Activated T-helper 1 cell treated with anti-CD3 and anti-CD28 coated beads, Interleukin-12 subunit alpha, Interleukin-12 subunit beta, Interleukin-2, Interleukin-4 antibody, amounts not matched to agents 30 ng/mL and 10 ng/mL and 1 ng/mL, durations not matched to agents 14 hours and 24 hours and 36 hours (primary cell): ENCODE measurements around the gene OSBPL2. TPM values are rescaled to one million over a fixed set of nuclear protein-coding genes. Genes with fewer than 3 reads are reported as not detected.

ENCODE experiments used
- DNase-seq: peaks from one replicate; pipeline ENCODE4 v3.0.0; 2021; ENCODE audit warnings: low spot score
- H3K27ac Mint-ChIP-seq: one replicate; pipeline ENCODE4 v1.8.0; 2021; ENCODE audit warnings: mild to moderate bottlenecking, mixed read lengths
- H3K27me3 Mint-ChIP-seq: one replicate; pipeline ENCODE4 v1.8.0; 2022; ENCODE audit warnings: mild to moderate bottlenecking, moderate library complexity, mixed read lengths; ENCODE audit not compliant: insufficient read depth
- H3K36me3 Mint-ChIP-seq: one replicate; pipeline ENCODE4 v1.8.0; 2021; ENCODE audit warnings: low read depth, mixed read lengths
- H3K4me1 Mint-ChIP-seq: one replicate; pipeline ENCODE4 v1.8.0; 2021; ENCODE audit warnings: low read depth, mixed read lengths
- H3K4me3 Mint-ChIP-seq: one replicate; pipeline ENCODE4 v1.8.0; 2021; ENCODE audit warnings: mild to moderate bottlenecking, moderate library complexity, mixed read lengths
- H3K9me3 Mint-ChIP-seq: one replicate; pipeline ENCODE4 v1.8.0; 2021; ENCODE audit warnings: mixed read lengths
- intact Hi-C: fragments of 100-400 bp; cut with micrococcal nuclease; formaldehyde crosslinking; loops from one replicate; pipeline ENCODE4 v1.15.1; 2024
- total RNA-seq: library from RNA; stranded (reverse); gene quantifications from 2 replicates; pipeline ENCODE4 v1.2.3, GENCODE V29; 2022

OSBPL2 gene
- total RNA-seq, 1 donor from 2014 or later, result 27.0 TPM

GRCh38 chr20:62293946-62294345 lies 55.6 kb downstream of the OSBPL2 start:
- Mint-ChIP-seq H3K4me1 (no peaks in the 10 kb centered on the region), H3K27ac (no peak overlapping the region), H3K9me3 (no peaks in the 10 kb centered on the region), H3K36me3 (peaks cover 14% of the 10 kb centered on the region), H3K4me3 (no peak overlapping the region), H3K27me3 (no peaks in the 10 kb centered on the region)
- no peak for DNase-seq
- intact Hi-C loops, result no loop called here

DNA sequence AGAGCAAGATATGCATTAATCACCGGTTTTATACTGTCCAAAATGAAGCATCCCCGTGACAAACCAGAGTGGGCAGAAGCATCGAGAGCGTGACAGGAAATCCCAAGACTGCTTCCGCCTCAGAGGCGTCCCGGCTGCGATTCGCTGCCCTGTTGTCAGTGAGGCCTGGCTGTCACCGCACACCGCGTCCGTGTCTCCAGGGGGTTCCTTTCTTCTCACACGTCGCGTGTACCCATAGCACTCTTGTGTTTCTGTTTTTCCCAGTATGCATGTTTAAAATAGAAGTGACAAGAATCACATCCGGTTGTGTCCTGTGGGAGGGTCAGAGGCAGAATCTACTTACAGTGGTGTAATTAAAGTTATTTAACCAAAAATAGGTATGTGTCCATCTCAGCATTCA lies 56.2 kb downstream of the OSBPL2 start:
- H3K36me3 Mint-ChIP-seq, result peaks cover 14% of the 10 kb centered on the region
- no peaks in the 10 kb centered on the region for H3K4me1 Mint-ChIP-seq
- no peak overlapping the region for H3K4me3 Mint-ChIP-seq
- no peak overlapping the region for H3K27ac Mint-ChIP-seq
- DNase-seq, result no peak
- H3K9me3 Mint-ChIP-seq, result no peaks in the 10 kb centered on the region
- no peaks in the 10 kb centered on the region for H3K27me3 Mint-ChIP-seq
- intact Hi-C loops, result no loop called here

- Mint-ChIP-seq H3K36me3 (peaks cover 12% of the 10 kb centered on the region), H3K27ac (no peak overlapping the region), H3K4me3 (no peak overlapping the region), H3K9me3 (no peaks in the 10 kb centered on the region), H3K4me1 (peaks cover 8% of the 10 kb centered on the region), H3K27me3 (no peaks in the 10 kb centered on the region)
- no peak for DNase-seq
- intact Hi-C loops, result no loop called here
These were observed 58.6 kb downstream of the OSBPL2 start for GRCh38 chr20:62296724-62297448.

DNA sequence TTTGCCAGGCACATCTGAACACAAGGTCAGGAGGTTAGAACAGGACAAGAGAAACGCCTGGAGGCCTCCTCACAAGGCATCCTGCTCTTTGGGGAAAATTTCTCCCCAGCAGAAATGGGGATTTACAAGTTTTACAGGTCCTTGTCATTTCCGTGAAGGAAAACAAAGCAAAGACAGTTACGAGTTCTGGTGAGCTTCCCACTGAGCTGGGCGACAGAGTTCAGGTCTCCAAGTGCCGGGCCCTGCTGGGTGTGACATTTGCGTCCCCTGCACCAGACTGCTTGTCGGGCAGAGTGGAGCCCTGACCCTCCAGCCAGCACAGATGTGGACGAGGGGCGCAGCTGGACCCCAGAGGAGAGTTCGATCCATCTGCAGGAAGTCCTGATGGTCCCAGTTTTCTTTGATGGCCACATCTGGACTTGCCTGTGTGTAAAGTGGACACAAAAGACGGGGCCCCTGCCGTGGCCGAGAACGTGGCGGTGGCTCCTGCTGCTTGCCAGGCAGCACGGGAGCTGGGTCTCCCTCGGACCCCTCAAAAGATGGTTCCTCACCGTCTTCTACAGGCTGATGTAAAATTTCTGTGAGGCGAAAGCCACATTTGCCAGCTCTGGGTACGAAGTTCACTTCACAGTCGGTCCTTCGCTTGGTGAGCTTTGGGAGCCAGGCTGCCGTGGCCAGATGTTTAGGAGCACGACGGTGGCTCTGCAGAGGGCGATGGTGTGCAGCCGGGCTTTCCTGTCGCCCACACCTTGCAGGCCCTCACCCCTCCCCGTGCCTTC lies 59.3 kb downstream of the OSBPL2 start:
- Mint-ChIP-seq H3K4me3 (no peak overlapping the region), H3K27me3 (no peaks in the 10 kb centered on the region), H3K9me3 (no peaks in the 10 kb centered on the region), H3K4me1 (peaks cover 10% of the 10 kb centered on the region), H3K36me3 (peaks cover 10% of the 10 kb centered on the region), H3K27ac (no peak overlapping the region)
- intact Hi-C loops, result no loop called here
- no peak for DNase-seq

- no peak overlapping the region for H3K4me3 Mint-ChIP-seq
- H3K27ac Mint-ChIP-seq, result no peak overlapping the region
- intact Hi-C loops, result no loop called here
- H3K27me3 Mint-ChIP-seq, result no peaks in the 10 kb centered on the region
- no peaks in the 10 kb centered on the region for H3K9me3 Mint-ChIP-seq
- peaks cover 8% of the 10 kb centered on the region for H3K36me3 Mint-ChIP-seq
- H3K4me1 Mint-ChIP-seq, result peaks cover 10% of the 10 kb centered on the region
- DNase-seq, result no peak
These were observed 60.4 kb downstream of the OSBPL2 start for GRCh38 chr20:62298577-62299249.

DNA sequence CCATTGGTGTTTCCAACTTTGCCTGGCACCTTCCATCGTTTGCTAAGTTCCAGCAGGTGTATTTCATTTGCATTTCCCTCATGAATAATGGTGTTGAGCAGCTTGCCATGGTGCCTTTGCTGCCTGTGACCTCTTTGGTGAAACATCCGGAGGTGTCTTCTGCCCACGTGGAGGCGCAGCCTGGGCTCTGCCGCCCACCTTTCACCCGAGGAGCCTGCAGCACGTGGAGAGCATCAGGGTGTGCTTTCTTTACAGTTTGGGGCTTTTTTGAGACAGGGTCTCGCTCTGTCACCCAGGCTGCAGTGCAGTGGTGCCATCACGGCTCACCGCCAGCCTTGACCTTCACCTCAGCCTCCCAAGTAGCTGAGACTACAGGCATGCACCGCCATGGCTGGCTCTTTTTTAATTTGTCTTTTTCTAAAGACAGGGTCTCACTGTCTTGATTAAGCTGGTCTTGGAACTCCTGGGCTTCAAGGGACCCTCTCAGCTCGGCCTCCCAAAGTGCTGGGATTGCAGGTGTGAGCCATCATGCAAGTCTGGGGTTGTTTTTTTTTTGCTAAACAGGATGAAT lies 61.4 kb downstream of the OSBPL2 start:
- no peak overlapping the region for H3K27ac Mint-ChIP-seq
- H3K27me3 Mint-ChIP-seq, result no peaks in the 10 kb centered on the region
- intact Hi-C loops, result loop anchor here (5.0 kb wide), 3 partner anchors 68 to 287 kb away; partner anchors contain the start of genes LAMA5 and TAF4
- peaks cover 19% of the 10 kb centered on the region for H3K4me1 Mint-ChIP-seq
- H3K4me3 Mint-ChIP-seq, result no peak overlapping the region
- H3K36me3 Mint-ChIP-seq, result peaks cover 9% of the 10 kb centered on the region
- DNase-seq, result no peak
- no peaks in the 10 kb centered on the region for H3K9me3 Mint-ChIP-seq

DNA sequence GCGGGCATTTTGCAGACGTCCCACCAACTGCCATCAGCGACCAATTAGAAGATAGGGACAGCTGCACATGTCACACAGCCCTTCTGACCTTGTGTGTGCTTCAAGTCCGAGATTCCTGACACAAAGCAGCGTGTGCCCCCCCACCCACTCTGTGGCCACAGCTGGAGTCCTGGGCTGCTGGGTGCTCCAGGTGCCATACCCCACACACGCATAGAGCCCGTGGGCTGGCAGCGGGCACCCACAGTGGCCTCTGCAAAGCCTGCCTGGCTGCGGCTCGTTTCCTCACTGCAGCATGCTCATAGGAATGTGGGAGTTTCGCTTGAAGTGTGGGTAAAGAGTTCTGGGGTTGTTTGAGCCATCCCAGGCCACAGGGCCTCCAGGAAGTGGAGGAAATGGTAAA lies 62.0 kb downstream of the OSBPL2 start:
- Mint-ChIP-seq H3K36me3 (peaks cover 11% of the 10 kb centered on the region), H3K4me1 (peaks cover 24% of the 10 kb centered on the region), H3K9me3 (no peaks in the 10 kb centered on the region), H3K27me3 (no peaks in the 10 kb centered on the region), H3K4me3 (no peak overlapping the region), H3K27ac (no peak overlapping the region)
- intact Hi-C loops, result loop anchor here (5.0 kb wide), 3 partner anchors 67 to 288 kb away; partner anchors contain the start of genes LAMA5 and TAF4
- DNase-seq, result no peak

DNA sequence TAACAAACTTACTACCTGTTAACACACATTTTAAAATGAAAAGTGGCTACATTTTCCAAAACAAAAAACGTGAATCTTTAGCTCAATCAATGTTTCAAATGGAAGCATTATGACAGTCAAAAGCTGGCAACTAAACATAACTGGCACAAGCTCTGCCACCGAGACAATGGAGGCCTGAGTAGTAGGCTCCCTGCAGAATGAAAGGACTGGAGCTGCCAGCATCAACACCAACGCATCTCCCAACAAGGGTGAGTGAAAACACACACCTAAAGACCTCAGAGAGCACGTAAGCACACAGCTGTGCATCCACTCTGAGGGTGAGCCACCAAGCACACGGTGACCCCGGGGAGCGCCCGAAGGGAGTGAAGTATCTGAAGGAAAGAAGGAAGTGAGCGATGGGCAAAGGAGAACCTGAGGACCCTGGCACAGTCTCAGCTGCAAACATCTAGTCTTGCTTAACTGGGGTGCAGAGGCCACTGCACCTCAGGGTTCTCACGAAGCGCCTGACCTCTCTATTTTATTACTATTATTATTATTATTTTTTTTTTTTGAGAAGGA lies 62.9 kb downstream of the OSBPL2 start:
- Mint-ChIP-seq H3K4me3 (peak overlapping the region; percentile 98), H3K36me3 (peaks cover 15% of the 10 kb centered on the region), H3K9me3 (no peaks in the 10 kb centered on the region), H3K27ac (no peak overlapping the region), H3K27me3 (no peaks in the 10 kb centered on the region), H3K4me1 (peaks cover 28% of the 10 kb centered on the region)
- intact Hi-C loops, result loop anchor here (5.0 kb wide), 3 partner anchors 66 to 289 kb away; partner anchors contain the start of genes LAMA5 and TAF4
- no peak for DNase-seq

GRCh38 chr20:62301773-62302340 lies 63.5 kb downstream of the OSBPL2 start:
- no peaks in the 10 kb centered on the region for H3K27me3 Mint-ChIP-seq
- H3K4me3 Mint-ChIP-seq, result peak overlapping the region; percentile 98
- H3K9me3 Mint-ChIP-seq, result no peaks in the 10 kb centered on the region
- H3K27ac Mint-ChIP-seq, result peak overlapping the region; percentile 100
- intact Hi-C loops, result loop anchor here (1.0 to 5.0 kb wide), 16 partner anchors 64 to 636 kb away; partner anchors contain the start of genes CABLES2, GID8, LAMA5 and OSBPL2
- DNase-seq, result peak; percentile 84
- peaks cover 28% of the 10 kb centered on the region for H3K4me1 Mint-ChIP-seq
- peaks cover 15% of the 10 kb centered on the region for H3K36me3 Mint-ChIP-seq

GRCh38 chr20:62302341-62303061 lies 64.2 kb downstream of the OSBPL2 start, which contains the start of gene ADRM1:
Gene ADRM1, plus strand, starts transcription at chr20:62302997. Its CDS starts 572 bp downstream, at chr20:62303569.
- Mint-ChIP-seq H3K36me3 (peaks cover 15% of the 10 kb centered on the region), H3K4me3 (peak within 1 kb of the TSS; percentile 98), H3K27me3 (no peaks in the 10 kb centered on the region), H3K27ac (peak within 1 kb of the TSS; percentile 100), H3K9me3 (no peaks in the 10 kb centered on the region), H3K4me1 (peaks cover 28% of the 10 kb centered on the region)
- intact Hi-C loops, result loop anchor here (1.0 to 5.0 kb wide), 17 partner anchors 19 to 636 kb away; partner anchors contain the start of genes CABLES2, GID8, LAMA5 and OSBPL2
- DNase-seq, result peak; percentile 97

DNA sequence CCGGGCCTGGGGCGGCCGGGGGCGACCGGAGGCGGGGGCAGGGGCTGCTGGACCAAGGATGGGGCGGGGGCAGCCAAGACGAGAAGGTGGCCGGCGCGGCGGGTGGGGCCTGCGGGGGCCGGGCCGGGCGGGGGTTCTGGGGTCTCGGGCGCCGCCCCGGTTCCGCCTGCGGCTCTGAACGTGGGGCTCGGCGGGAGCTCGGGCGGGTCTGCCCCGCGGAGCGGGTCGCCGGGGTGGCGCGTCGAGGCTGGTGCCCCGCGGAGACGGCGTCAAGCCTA lies 64.7 kb downstream of the OSBPL2 start:
- H3K27ac Mint-ChIP-seq, result peak overlapping the region; percentile 100

More for the DNA sequence above, 64.7 kb downstream of the OSBPL2 start:
- no peak for DNase-seq
- H3K4me1 Mint-ChIP-seq, result peaks cover 28% of the 10 kb centered on the region
- H3K9me3 Mint-ChIP-seq, result no peaks in the 10 kb centered on the region
- H3K4me3 Mint-ChIP-seq, result peak overlapping the region; percentile 98
- H3K27me3 Mint-ChIP-seq, result no peaks in the 10 kb centered on the region
- peaks cover 15% of the 10 kb centered on the region for H3K36me3 Mint-ChIP-seq
- intact Hi-C loops, result loop anchor here (1.0 to 5.0 kb wide), 7 partner anchors 18 to 560 kb away; partner anchors contain the start of genes LAMA5, PSMA7, SLCO4A1 and SS18L1
